Endodermal cell (in vitro differentiated cells): Measurements from ENCODE around the gene LNX1. TPM values are rescaled to one million over a fixed set of nuclear protein-coding genes. Genes with fewer than 3 reads are reported as not detected.

Experiments
- total RNA-seq, 2 donors: library from RNA; stranded (reverse); fragmentation: NEBNext Ultra II Directional in 1 of 2; extraction: Animal tissue kit (Norgen Biotek cat#: 25700) in 1 of 2; gene quantifications; 2 replicates in 1 of 2; 3 replicates in 1 of 2; pipeline ENCODE4 v1.2.1, GENCODE V29; 2021

Gene LNX1
- total RNA-seq, 2 donors from 2014 or later = 4.4 to 5.4 TPM

Other genes with a start within 250 kb of the LNX1 start
- gene SCFD2, start 225.4 kb downstream of the LNX1 start, total RNA-seq = 1 to 10 TPM; 5.7 to 6.5 TPM
- 10 to 100 TPM; 79.2 to 88.8 TPM for gene FIP1L1, start 213.8 kb downstream of the LNX1 start, total RNA-seq